ENCODE results near the gene CSRP1. TPM values are rescaled to one million over a fixed set of nuclear protein-coding genes. Genes with fewer than 3 reads are reported as not detected.

The CSRP1 gene
- polyA plus RNA-seq, 4 donors, result 62.1 to 181 (median 112) TPM

DNA sequence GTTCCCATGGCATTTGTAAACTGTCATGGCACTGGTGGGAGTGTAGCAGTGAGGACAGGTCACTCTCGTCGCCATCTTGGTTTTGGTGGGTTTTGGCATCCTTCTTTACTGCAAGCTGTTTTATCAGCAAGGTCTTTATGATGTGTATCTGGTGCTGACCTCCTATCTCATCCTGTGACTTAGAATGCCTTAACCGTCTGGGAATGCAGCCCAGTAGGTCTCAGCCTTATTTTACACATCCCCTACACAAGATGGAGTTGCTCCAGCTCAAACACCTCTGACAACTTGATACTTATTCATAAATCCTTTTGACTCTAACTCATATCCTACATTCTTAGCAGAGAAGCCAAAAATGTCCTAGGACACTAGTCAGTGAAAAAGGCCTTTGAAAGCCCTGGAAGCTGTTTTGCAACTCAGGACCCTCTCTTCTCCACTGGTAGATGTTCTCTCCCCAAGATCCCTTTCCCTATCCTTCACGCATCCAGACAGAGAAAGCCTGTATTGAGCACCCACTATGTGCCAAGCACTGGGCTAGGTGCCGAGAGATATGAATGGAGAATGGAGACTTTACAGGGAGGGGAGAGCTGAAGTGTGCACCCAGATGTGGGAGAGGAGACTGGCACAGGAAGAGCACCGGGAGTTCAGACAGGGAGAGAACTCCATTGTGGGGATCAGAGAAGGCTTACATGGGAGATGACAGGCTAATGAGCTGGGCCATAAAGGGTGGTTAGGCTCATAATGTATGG lies 6.7 kb upstream of the CSRP1 start:
- no peak for DNase-seq
- Histone ChIP-seq H3K4me3 (ENCODE audit: low read depth in 1 of 3, low read length in 3 of 3) (no peak overlapping the region), H3K36me3 (ENCODE audit: control insufficient read depth in 3 of 3, insufficient read depth in 2 of 3, low read depth in 1 of 3, low read length in 3 of 3) (no peaks in the 10 kb centered on the region), H3K4me1 (ENCODE audit: control insufficient read depth in 3 of 3, insufficient read depth in 2 of 3, low read depth in 1 of 3, low read length in 2 of 3) (peaks cover 0 to 25% (median 3%) of the 10 kb centered on the region in 3 donors), H3K9me3 (ENCODE audit: control insufficient read depth in 2 of 2, insufficient read depth in 1 of 2, low read depth in 1 of 2, low read length in 1 of 2) (no peaks in the 10 kb centered on the region), H3K27ac (ENCODE audit: low read depth in 1 of 3, low read length in 2 of 3) (peak overlapping the region in 1 of 3 donors; percentile 23), H3K27me3 (ENCODE audit: control insufficient read depth in 3 of 3, insufficient read depth in 3 of 3, low read length in 3 of 3) (no peaks in the 10 kb centered on the region)
- WGBS, 3 donors, result 93 to 97% (median 96%) methylated on average over 6 of the region's 6 CpGs
- FAIRE-seq, result no peak

DNA sequence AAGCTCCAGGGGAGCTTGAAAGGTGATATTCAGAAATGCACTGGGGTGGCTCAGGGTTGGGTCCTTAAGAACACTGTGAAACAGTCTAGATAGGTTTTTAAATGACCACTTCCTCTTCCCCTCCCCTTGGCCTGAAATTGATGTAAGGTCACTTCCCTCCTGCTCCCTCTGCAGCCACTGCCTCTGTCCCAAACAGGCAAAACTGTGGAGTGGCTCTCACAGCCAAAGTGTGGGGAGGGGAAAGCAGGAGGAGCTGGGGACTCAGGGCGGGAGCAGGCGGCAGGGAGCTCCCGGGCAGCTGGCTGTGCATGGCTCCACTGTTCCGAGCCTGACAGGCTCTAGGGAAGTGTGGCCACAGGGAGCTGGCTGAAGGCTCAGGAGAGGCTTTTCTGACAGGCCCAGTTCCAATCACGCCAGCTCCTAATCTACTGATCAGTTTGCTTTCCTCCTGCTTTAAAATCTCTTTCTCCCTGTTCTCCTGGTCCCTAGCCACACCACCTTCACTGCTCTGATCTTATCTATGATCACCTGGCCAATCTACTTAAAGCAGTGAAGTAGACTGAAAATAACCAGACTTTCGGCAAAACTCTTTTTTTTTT lies 5.1 kb upstream of the CSRP1 start:
- Histone ChIP-seq H3K27me3 (ENCODE audit: control insufficient read depth in 3 of 3, insufficient read depth in 3 of 3, low read length in 3 of 3) (no peaks in the 10 kb centered on the region), H3K36me3 (ENCODE audit: control insufficient read depth in 3 of 3, insufficient read depth in 2 of 3, low read depth in 1 of 3, low read length in 3 of 3) (no peaks in the 10 kb centered on the region), H3K9me3 (ENCODE audit: control insufficient read depth in 2 of 2, insufficient read depth in 1 of 2, low read depth in 1 of 2, low read length in 1 of 2) (no peaks in the 10 kb centered on the region), H3K27ac (ENCODE audit: low read depth in 1 of 3, low read length in 2 of 3) (peak overlapping the region in 2 of 3 donors; percentile 55 to 58), H3K4me3 (ENCODE audit: low read depth in 1 of 3, low read length in 3 of 3) (no peak overlapping the region), H3K4me1 (ENCODE audit: control insufficient read depth in 3 of 3, insufficient read depth in 2 of 3, low read depth in 1 of 3, low read length in 2 of 3) (peaks cover 2 to 30% (median 4%) of the 10 kb centered on the region in 3 donors)
- WGBS, 3 donors, result 40 to 85% (median 65%) methylated on average over 6 of the region's 6 CpGs
- DNase-seq, result peak in 1 of 2 donors; percentile 38
- no peak for FAIRE-seq

DNA sequence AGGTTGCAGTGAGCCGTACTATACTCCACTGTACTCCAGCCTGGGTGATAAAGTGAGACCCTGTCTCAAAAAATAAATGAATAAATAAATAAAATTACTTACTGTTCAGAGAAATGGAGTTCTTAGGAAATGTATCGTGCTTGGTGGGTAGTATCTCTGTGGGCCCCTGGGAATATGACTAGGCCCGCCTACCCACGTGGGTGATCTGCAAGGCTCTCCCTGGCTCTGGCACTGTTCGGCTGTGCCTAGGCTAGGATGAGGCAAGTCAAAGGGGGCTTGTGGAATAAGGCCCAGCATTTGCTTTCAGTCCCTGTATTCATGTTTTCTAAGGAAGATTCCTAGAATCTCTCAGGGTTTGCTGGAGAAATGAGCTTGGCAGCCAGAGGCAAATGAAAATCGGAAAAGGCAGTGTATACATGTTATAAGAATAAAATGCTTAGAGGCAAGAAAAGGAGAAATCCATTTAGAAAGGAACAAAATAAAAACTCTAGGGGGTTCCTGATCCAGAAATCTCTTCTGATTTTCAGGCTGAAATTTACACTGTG lies 4.5 kb upstream of the CSRP1 start:
- Histone ChIP-seq H3K27ac (ENCODE audit: low read depth in 1 of 3, low read length in 2 of 3) (peak overlapping the region in 2 of 3 donors; percentile 30 to 58), H3K36me3 (ENCODE audit: control insufficient read depth in 3 of 3, insufficient read depth in 2 of 3, low read depth in 1 of 3, low read length in 3 of 3) (no peaks in the 10 kb centered on the region), H3K9me3 (ENCODE audit: control insufficient read depth in 2 of 2, insufficient read depth in 1 of 2, low read depth in 1 of 2, low read length in 1 of 2) (no peaks in the 10 kb centered on the region), H3K27me3 (ENCODE audit: control insufficient read depth in 3 of 3, insufficient read depth in 3 of 3, low read length in 3 of 3) (no peaks in the 10 kb centered on the region), H3K4me1 (ENCODE audit: control insufficient read depth in 3 of 3, insufficient read depth in 2 of 3, low read depth in 1 of 3, low read length in 2 of 3) (peaks cover 2 to 32% (median 4%) of the 10 kb centered on the region in 3 donors), H3K4me3 (ENCODE audit: low read depth in 1 of 3, low read length in 3 of 3) (no peak overlapping the region)
- WGBS, 3 donors, result 77 to 81% (median 78%) methylated on average over 6 of the region's 6 CpGs
- DNase-seq (no peak), FAIRE-seq (no peak)

DNA sequence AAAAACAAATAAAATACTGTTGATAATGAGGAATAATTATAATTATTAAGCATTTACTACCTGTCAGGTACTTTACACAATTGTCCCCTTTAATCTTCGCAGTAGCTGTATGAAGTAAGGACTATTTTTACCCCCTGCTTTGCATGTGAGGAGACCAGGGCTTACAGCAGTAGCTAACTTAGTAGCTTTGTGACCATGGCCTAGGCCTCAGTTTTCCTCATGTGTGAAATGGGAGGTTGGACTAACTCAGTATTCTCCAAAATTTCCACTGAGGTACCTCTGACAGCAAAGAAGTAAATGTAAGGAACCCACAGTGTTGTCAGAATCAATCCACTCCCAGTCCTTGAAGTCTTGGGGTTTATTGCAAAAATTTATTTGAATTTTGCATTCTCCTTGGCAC lies 3.8 kb upstream of the CSRP1 start:
- FAIRE-seq (no peak), DNase-seq (no peak)
- 89 to 100% (median 100%) methylated on average over 1 of the region's 1 CpG for WGBS, 3 donors
- H3K36me3 ChIP-seq (ENCODE audit: control insufficient read depth in 3 of 3, insufficient read depth in 2 of 3, low read depth in 1 of 3, low read length in 3 of 3), result peaks cover 0 to under 1% (median 0%) of the 10 kb centered on the region in 3 donors
- H3K9me3 ChIP-seq (ENCODE audit: control insufficient read depth in 2 of 2, insufficient read depth in 1 of 2, low read depth in 1 of 2, low read length in 1 of 2), result no peaks in the 10 kb centered on the region
- H3K4me1 ChIP-seq (ENCODE audit: control insufficient read depth in 3 of 3, insufficient read depth in 2 of 3, low read depth in 1 of 3, low read length in 2 of 3), result peaks cover 4 to 38% (median 4%) of the 10 kb centered on the region in 3 donors
- no peak overlapping the region for H3K27ac ChIP-seq (ENCODE audit: low read depth in 1 of 3, low read length in 2 of 3)
- no peak overlapping the region for H3K4me3 ChIP-seq (ENCODE audit: low read depth in 1 of 3, low read length in 3 of 3)
- H3K27me3 ChIP-seq (ENCODE audit: control insufficient read depth in 3 of 3, insufficient read depth in 3 of 3, low read length in 3 of 3), result no peaks in the 10 kb centered on the region

DNA sequence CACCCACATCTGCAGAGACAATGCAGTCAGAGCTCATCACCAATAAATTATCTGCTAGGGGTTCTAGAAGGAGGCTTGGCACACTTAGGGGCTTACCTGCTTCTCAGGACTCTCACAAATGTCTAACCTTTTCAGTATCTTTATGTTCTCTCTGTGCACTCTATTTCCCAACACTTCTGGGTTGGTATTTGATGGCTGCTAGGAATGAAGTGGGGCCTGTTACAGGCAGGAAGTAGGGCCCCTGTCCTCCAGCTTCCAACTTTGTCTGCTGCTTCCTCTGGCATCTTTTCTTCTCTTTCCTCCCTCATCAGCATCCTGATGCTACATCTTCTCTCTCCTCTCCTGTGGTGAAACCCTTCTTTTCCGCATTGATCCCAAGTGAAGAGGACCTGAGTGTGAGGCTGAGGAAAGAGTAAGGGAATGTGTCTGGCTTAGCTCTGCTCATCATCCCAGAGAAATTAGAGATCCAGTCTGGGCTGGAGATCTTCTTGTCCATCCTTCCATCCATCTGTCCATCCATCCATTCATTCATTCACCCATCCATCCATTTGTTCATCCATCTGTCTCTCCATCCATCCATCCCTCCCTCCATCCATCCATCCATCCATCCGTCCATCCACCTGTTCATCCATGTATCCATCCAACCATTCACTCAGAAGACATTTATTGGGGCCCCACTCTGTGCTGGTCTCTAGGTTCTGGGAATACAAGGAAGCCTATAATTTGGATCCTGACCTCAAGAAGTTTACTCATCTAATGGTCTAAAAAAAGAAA lies 2.9 kb upstream of the CSRP1 start:
- WGBS, 3 donors, result 94 to 97% (median 95%) methylated on average over 2 of the region's 2 CpGs
- no peaks in the 10 kb centered on the region for H3K27me3 ChIP-seq (ENCODE audit: control insufficient read depth in 3 of 3, insufficient read depth in 3 of 3, low read length in 3 of 3)
- no peak for DNase-seq

DNA sequence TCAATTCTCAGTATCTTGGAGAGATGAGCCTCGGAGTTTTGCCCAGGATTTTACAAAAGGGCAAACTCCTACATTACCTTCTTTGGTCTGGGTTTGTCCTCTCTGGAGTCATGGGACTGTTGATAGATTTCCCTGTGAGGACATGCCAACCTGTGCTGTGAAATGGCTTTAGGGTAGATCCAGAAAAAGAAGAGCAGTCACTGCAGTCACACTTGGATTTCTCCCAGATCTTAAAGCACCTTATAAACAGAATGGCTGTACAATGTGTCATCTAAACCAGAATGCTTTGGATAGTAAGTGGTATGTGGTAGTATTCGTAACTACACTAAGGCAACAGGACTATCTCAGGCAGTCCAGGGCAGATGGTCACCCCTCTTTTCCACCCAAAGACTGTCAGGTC lies 1.9 kb upstream of the CSRP1 start:
- Histone ChIP-seq H3K36me3 (ENCODE audit: control insufficient read depth in 3 of 3, insufficient read depth in 2 of 3, low read depth in 1 of 3, low read length in 3 of 3) (peaks cover 0 to 3% (median 0%) of the 10 kb centered on the region in 3 donors), H3K27me3 (ENCODE audit: control insufficient read depth in 3 of 3, insufficient read depth in 3 of 3, low read length in 3 of 3) (no peaks in the 10 kb centered on the region), H3K9me3 (ENCODE audit: control insufficient read depth in 2 of 2, insufficient read depth in 1 of 2, low read depth in 1 of 2, low read length in 1 of 2) (no peaks in the 10 kb centered on the region), H3K27ac (ENCODE audit: low read depth in 1 of 3, low read length in 2 of 3) (no peak overlapping the region), H3K4me3 (ENCODE audit: low read depth in 1 of 3, low read length in 3 of 3) (no peak overlapping the region), H3K4me1 (ENCODE audit: control insufficient read depth in 3 of 3, insufficient read depth in 2 of 3, low read depth in 1 of 3, low read length in 2 of 3) (peaks cover 4 to 47% (median 4%) of the 10 kb centered on the region in 3 donors)
- WGBS, 3 donors, result 89 to 97% (median 95%) methylated on average over 2 of the region's 2 CpGs
- DNase-seq (no peak), FAIRE-seq (no peak)

More for the DNA sequence above, 2.9 kb upstream of the CSRP1 start:
- Histone ChIP-seq H3K27ac (ENCODE audit: low read depth in 1 of 3, low read length in 2 of 3) (no peak overlapping the region), H3K9me3 (ENCODE audit: control insufficient read depth in 2 of 2, insufficient read depth in 1 of 2, low read depth in 1 of 2, low read length in 1 of 2) (no peaks in the 10 kb centered on the region), H3K4me3 (ENCODE audit: low read depth in 1 of 3, low read length in 3 of 3) (no peak overlapping the region), H3K4me1 (ENCODE audit: control insufficient read depth in 3 of 3, insufficient read depth in 2 of 3, low read depth in 1 of 3, low read length in 2 of 3) (peaks cover 4 to 39% (median 4%) of the 10 kb centered on the region in 3 donors), H3K36me3 (ENCODE audit: control insufficient read depth in 3 of 3, insufficient read depth in 2 of 3, low read depth in 1 of 3, low read length in 3 of 3) (peaks cover 0 to 3% (median 0%) of the 10 kb centered on the region in 3 donors)
- FAIRE-seq, result no peak

DNA sequence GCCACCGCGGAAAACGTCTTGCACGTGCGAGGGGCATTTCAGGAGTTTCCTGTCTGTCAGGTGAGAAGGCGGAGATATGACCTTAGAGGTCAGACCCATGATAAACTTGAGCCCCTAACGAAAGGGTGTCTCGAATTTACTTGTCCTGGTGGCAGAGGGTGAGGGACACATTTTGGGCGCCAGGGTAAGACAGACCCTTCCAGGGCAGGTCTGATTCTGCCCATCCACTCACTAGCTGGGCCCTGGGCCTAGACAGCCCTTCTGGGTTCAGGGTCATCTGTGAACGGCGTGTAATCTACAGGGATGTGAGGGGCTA lies 395 bp upstream of the CSRP1 start:
- Histone ChIP-seq H3K27ac (ENCODE audit: low read depth in 1 of 3, low read length in 2 of 3) (peak overlapping the region; percentile 70 to 81 (median 79)), H3K4me1 (ENCODE audit: control insufficient read depth in 3 of 3, insufficient read depth in 2 of 3, low read depth in 1 of 3, low read length in 2 of 3) (peaks cover 4 to 48% (median 4%) of the 10 kb centered on the region in 3 donors), H3K27me3 (ENCODE audit: control insufficient read depth in 3 of 3, insufficient read depth in 3 of 3, low read length in 3 of 3) (no peaks in the 10 kb centered on the region), H3K36me3 (ENCODE audit: control insufficient read depth in 3 of 3, insufficient read depth in 2 of 3, low read depth in 1 of 3, low read length in 3 of 3) (peaks cover 0 to 7% (median 0%) of the 10 kb centered on the region in 3 donors), H3K9me3 (ENCODE audit: control insufficient read depth in 2 of 2, insufficient read depth in 1 of 2, low read depth in 1 of 2, low read length in 1 of 2) (no peaks in the 10 kb centered on the region), H3K4me3 (ENCODE audit: low read depth in 1 of 3, low read length in 3 of 3) (peak overlapping the region; percentile 66 to 88 (median 80))
- FAIRE-seq, result no peak
- 22 to 26% (median 23%) methylated on average over 11 of the region's 11 CpGs for WGBS, 3 donors
- DNase-seq, result no peak

DNA sequence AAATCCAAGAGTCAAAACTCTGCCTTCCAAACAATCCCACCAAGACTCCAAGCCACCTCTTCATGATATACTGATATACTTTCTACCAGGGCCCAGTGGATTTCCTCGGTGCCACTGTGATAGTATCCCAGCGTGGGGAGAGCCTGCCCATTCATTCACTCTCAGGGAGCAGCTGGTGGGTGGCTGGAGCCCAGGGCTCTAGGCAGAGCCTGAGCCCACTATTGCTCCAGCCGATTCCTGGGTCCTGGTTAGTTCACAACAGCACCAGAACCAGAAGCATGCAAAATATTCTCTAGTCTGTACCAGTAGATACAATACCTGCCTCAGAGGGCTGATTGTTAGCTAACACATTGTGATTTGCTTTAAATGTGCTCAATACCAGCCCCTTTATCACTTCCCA lies 831 bp downstream of the CSRP1 start:
- Histone ChIP-seq H3K4me3 (ENCODE audit: low read depth in 1 of 3, low read length in 3 of 3) (peak overlapping the region; percentile 66 to 88 (median 80)), H3K27ac (ENCODE audit: low read depth in 1 of 3, low read length in 2 of 3) (peak overlapping the region; percentile 39 to 81 (median 81)), H3K27me3 (ENCODE audit: control insufficient read depth in 3 of 3, insufficient read depth in 3 of 3, low read length in 3 of 3) (no peaks in the 10 kb centered on the region), H3K36me3 (ENCODE audit: control insufficient read depth in 3 of 3, insufficient read depth in 2 of 3, low read depth in 1 of 3, low read length in 3 of 3) (peaks cover 0 to 9% (median 0%) of the 10 kb centered on the region in 3 donors), H3K9me3 (ENCODE audit: control insufficient read depth in 2 of 2, insufficient read depth in 1 of 2, low read depth in 1 of 2, low read length in 1 of 2) (no peaks in the 10 kb centered on the region), H3K4me1 (ENCODE audit: control insufficient read depth in 3 of 3, insufficient read depth in 2 of 3, low read depth in 1 of 3, low read length in 2 of 3) (peaks cover 4 to 52% (median 8%) of the 10 kb centered on the region in 3 donors)
- DNase-seq (no peak), FAIRE-seq (no peak)
- WGBS, 3 donors, result 27 to 53% (median 42%) methylated on average over 3 of the region's 3 CpGs
